HG03460 (cell line): ENCODE results near the gene WDR37.

Experiments
- ATAC-seq: cut with Tn5 transposase; IDR thresholded peaks from one replicate; pipeline ENCODE4 v1.9.1; 2021; ENCODE audit not compliant: unreplicated experiment

WDR37 gene

DNA sequence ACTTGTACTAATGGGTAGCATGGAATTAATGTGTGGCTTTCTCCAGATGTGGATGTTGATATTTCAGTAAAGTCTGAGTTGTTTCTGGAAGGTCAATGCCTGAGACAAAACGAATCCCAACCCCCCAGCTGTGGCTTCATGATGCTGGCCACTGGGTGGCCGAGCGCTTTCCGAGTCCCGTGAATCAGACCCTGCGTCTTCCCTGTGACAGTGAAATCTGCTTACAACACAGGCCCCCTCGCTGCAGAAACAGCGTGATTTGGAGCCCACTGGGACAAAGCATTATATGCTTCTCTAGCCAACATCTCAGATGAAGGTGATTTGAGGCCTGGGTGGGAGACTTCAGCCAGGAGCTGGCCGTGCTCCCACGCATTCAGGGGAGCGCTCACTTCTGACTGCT, 124.7 kb downstream of the WDR37 start:
- ATAC-seq = no peak
